H1 (cell line): ENCODE measurements around the gene ZBTB20. TPM values are rescaled to one million over a fixed set of nuclear protein-coding genes. Genes with fewer than 3 reads are reported as not detected.

ENCODE experiments used
- CTCF ChIA-PET: fragments of 300-600 bp; sonication (Branson Sonifier 250); formaldehyde crosslinking; loops from one replicate; lab custom pipeline; 2021; ENCODE audit not compliant: partially characterized antibody; lab: Charles Lee
- POLR2A ChIA-PET: fragments of 300-600 bp; sonication (Branson Sonifier 250); formaldehyde crosslinking; loops from one replicate; lab custom pipeline; 2021; ENCODE audit warnings: inconsistent platforms; ENCODE audit not compliant: partially characterized antibody; lab: Charles Lee
- DNase-seq, 2 experiments: peaks; one replicate each; pipeline versions ENCODE4 v3.0.0 to v3.0.0-alpha.2; 2010 to 2022; ENCODE audit warnings: low spot score in 2 of 2, low read depth in 1 of 2, mixed read lengths in 1 of 2
- FAIRE-seq: peaks from 2 replicates; lab custom pipeline; 2011; peaks lifted over from hg19 to GRCh38; lab: Jason Lieb, UNC
- H2AFZ ChIP-seq: 2 replicates; pipeline ENCODE4 v1.8.1; 2012; ENCODE audit warnings: low read length, inconsistent platforms
- H2AK5ac ChIP-seq: 2 replicates; pipeline ENCODE4 v1.6.1; 2013; ENCODE audit warnings: low read depth, low read length
- H2BK120ac ChIP-seq: replicated peaks from 2 replicates; pipeline ENCODE3; 2013; ENCODE audit warnings: low read depth, low read length, inconsistent platforms
- H2BK12ac ChIP-seq: 2 replicates; pipeline ENCODE4 v1.6.1; 2013; ENCODE audit warnings: low read depth, low read length
- H2BK15ac ChIP-seq: 2 replicates; pipeline ENCODE4 v1.6.1; 2013; ENCODE audit warnings: low read length
- H2BK20ac ChIP-seq: 2 replicates; pipeline ENCODE4 v1.6.1; 2013; ENCODE audit warnings: low read length
- H2BK5ac ChIP-seq: 2 replicates; pipeline ENCODE4 v1.6.1; 2013; ENCODE audit warnings: low read depth, low read length
- H3K14ac ChIP-seq: 2 replicates; pipeline ENCODE4 v1.6.1; 2013; ENCODE audit warnings: inconsistent platforms; ENCODE audit not compliant: insufficient read length
- H3K18ac ChIP-seq: 2 replicates; pipeline ENCODE4 v1.6.1; 2013; ENCODE audit warnings: low read length; ENCODE audit errors: extremely low read depth
- H3K23ac ChIP-seq: 2 replicates; pipeline ENCODE4 v1.6.1; 2013; ENCODE audit warnings: inconsistent platforms; ENCODE audit not compliant: insufficient read length
- H3K23me2 ChIP-seq: 2 replicates; pipeline ENCODE4 v1.6.1; 2013; ENCODE audit warnings: low read depth, low read length
- H3K27ac ChIP-seq: 2 replicates; pipeline ENCODE4 v1.6.1; 2011; ENCODE audit warnings: low read depth, low read length, inconsistent platforms
- H3K27me3 ChIP-seq, 4 experiments: replicated peaks in 1 of 4; 1 replicate in 1 of 4; 2 replicates in 3 of 4; pipeline versions ENCODE4 v1.6.1 to v1.8.1; 2011 to 2013; ENCODE audit warnings: low read length in 3 of 4, mild to moderate bottlenecking in 3 of 4, inconsistent platforms in 2 of 4, mixed read lengths in 2 of 4, moderate library complexity in 1 of 4; ENCODE audit not compliant: control insufficient read depth in 3 of 4, insufficient read depth in 3 of 4; ENCODE audit errors: extremely low read depth in 1 of 4
- H3K36me3 ChIP-seq, 4 experiments: 2 replicates each; pipeline versions ENCODE4 v1.6.1 to v1.8.1; 2011 to 2013; ENCODE audit warnings: mild to moderate bottlenecking in 4 of 4, low read length in 3 of 4, moderate library complexity in 2 of 4, control low read depth in 1 of 4, inconsistent platforms in 1 of 4; ENCODE audit not compliant: insufficient read depth in 4 of 4, control insufficient read depth in 2 of 4
- H3K4ac ChIP-seq: replicated peaks from 2 replicates; pipeline ENCODE3; 2013; ENCODE audit warnings: low read length, low read depth, mixed read lengths, inconsistent platforms; ENCODE audit not compliant: insufficient read length
- H3K4me1 ChIP-seq, 4 experiments: replicated peaks in 1 of 4; 1 replicate in 1 of 4; 2 replicates in 3 of 4; pipeline versions ENCODE4 v1.6.1 to v1.8.1; 2011 to 2013; ENCODE audit warnings: low read length in 3 of 4, inconsistent platforms in 2 of 4, mixed read lengths in 1 of 4; ENCODE audit not compliant: insufficient read depth in 4 of 4, control insufficient read depth in 3 of 4
- H3K4me2 ChIP-seq, 2 experiments: 2 replicates each; pipeline versions ENCODE4 v1.6.1 to v1.8.1; 2011 to 2013; ENCODE audit warnings: low read depth in 2 of 2, low read length in 2 of 2, control low read depth in 1 of 2, inconsistent platforms in 1 of 2, mild to moderate bottlenecking in 1 of 2; ENCODE audit not compliant: insufficient read depth in 1 of 2
- H3K4me3 ChIP-seq, 4 experiments: fragments of 200-600, 300-600 bp in 1 of 4; sonication (generic), shearing (Covaris generic), sonication (Bioruptor Twin) in 1 of 4; 2 replicates each; pipeline versions ENCODE4 v1.5.1 to v1.8.1; 2011 to 2016; ENCODE audit warnings: low read length in 4 of 4, low read depth in 3 of 4, control low read depth in 2 of 4, inconsistent platforms in 2 of 4, mild to moderate bottlenecking in 2 of 4, mixed read lengths in 1 of 4, moderate library complexity in 1 of 4; ENCODE audit not compliant: insufficient read depth in 2 of 4; ENCODE audit errors: extremely low read depth in 1 of 4
- H3K56ac ChIP-seq: replicated peaks from 2 replicates; pipeline ENCODE3; 2013; ENCODE audit warnings: low read depth, mild to moderate bottlenecking, mixed read lengths, low read length, inconsistent platforms; ENCODE audit not compliant: insufficient read length
- H3K79me1 ChIP-seq: 2 replicates; pipeline ENCODE4 v1.6.1; 2013; ENCODE audit warnings: low read depth, low read length, control low read depth
- H3K79me2 ChIP-seq, 2 experiments: 2 replicates each; pipeline versions ENCODE4 v1.6.1 to v1.8.1; 2012 to 2013; ENCODE audit warnings: low read length in 2 of 2, mild to moderate bottlenecking in 2 of 2, inconsistent platforms in 1 of 2; ENCODE audit not compliant: insufficient read depth in 2 of 2, control insufficient read depth in 1 of 2
- H3K9ac ChIP-seq, 4 experiments: replicated peaks in 1 of 4; 1 replicate in 1 of 4; 2 replicates in 3 of 4; pipeline versions ENCODE4 v1.6.1 to v1.8.1; 2011 to 2013; ENCODE audit warnings: low read depth in 3 of 4, low read length in 3 of 4, control low read depth in 2 of 4, mild to moderate bottlenecking in 2 of 4, moderate library complexity in 2 of 4, inconsistent platforms in 1 of 4; ENCODE audit errors: extremely low read depth in 1 of 4
- H3K9me3 ChIP-seq, 2 experiments: 2 replicates each; pipeline versions ENCODE4 v1.6.1 to v1.8.1; 2012 to 2013; ENCODE audit warnings: mild to moderate bottlenecking in 2 of 2, moderate library complexity in 2 of 2, control low read depth in 1 of 2, inconsistent platforms in 1 of 2, low read depth in 1 of 2, low read length in 1 of 2, mixed read lengths in 1 of 2; ENCODE audit not compliant: insufficient read depth in 2 of 2
- H4K20me1 ChIP-seq, 2 experiments: replicated peaks in 1 of 2; 2 replicates each; pipeline versions ENCODE3 to v1.8.1; 2011 to 2013; ENCODE audit warnings: inconsistent platforms in 2 of 2, low read length in 2 of 2, mild to moderate bottlenecking in 1 of 2; ENCODE audit not compliant: insufficient read depth in 2 of 2, control insufficient read depth in 1 of 2
- H4K5ac ChIP-seq: 2 replicates; pipeline ENCODE4 v1.6.1; 2013; ENCODE audit warnings: low read length, low read depth, mixed read lengths, inconsistent platforms; ENCODE audit not compliant: insufficient read length
- H4K8ac ChIP-seq: 2 replicates; pipeline ENCODE4 v1.8.0; 2013; ENCODE audit warnings: mild to moderate bottlenecking, moderate library complexity, low read length, inconsistent platforms; ENCODE audit not compliant: insufficient read depth; ENCODE audit errors: extremely low read depth
- H4K91ac ChIP-seq: replicated peaks from 2 replicates; pipeline ENCODE3; 2013; ENCODE audit warnings: low read length, mixed read lengths, inconsistent platforms; ENCODE audit not compliant: insufficient read length
- BACH1 ChIP-seq: IDR thresholded peaks from 2 replicates; pipeline ENCODE4 v1.6.1; 2012; ENCODE audit warnings: low read length, improper control_type of control experiment
- CBX8 ChIP-seq: fragments of 300-800, 300-1000 bp; sonication (generic); IDR thresholded peaks from 2 replicates; pipeline ENCODE4 v1.7.1; 2016; ENCODE audit warnings: low read depth, low read length, borderline replicate concordance
- CEBPB ChIP-seq: IDR thresholded peaks from 2 replicates; pipeline ENCODE4 v1.6.1; 2012; ENCODE audit warnings: low read depth, low read length
- CHD1 ChIP-seq: IDR thresholded peaks from 2 replicates; pipeline ENCODE4 v1.6.1; 2012; ENCODE audit warnings: low read depth, low read length, improper control_type of control experiment
- EP300 ChIP-seq, 2 experiments: IDR thresholded peaks; 1 replicate in 1 of 2; 2 replicates in 1 of 2; pipeline ENCODE4 v1.6.1; 2011 to 2012; ENCODE audit warnings: low read depth in 2 of 2, low read length in 2 of 2, mild to moderate bottlenecking in 2 of 2, borderline replicate concordance in 1 of 2, inconsistent platforms in 1 of 2, moderate library complexity in 1 of 2
- FOSL1 ChIP-seq: IDR thresholded peaks from 2 replicates; pipeline ENCODE4 v1.6.1; 2011; ENCODE audit warnings: mild to moderate bottlenecking, low read depth, low read length, moderate library complexity; ENCODE audit not compliant: insufficient read depth
- JUN ChIP-seq: IDR thresholded peaks from 2 replicates; pipeline ENCODE4 v1.6.1; 2011; ENCODE audit warnings: low read depth, mild to moderate bottlenecking, improper control_type of control experiment, low read length
- RBBP5 ChIP-seq: IDR thresholded peaks from 2 replicates; pipeline ENCODE4 v1.7.1; 2012; ENCODE audit warnings: low read depth, mild to moderate bottlenecking, inconsistent platforms, low read length, moderate library complexity, borderline replicate concordance
- RFX5 ChIP-seq: IDR thresholded peaks from 2 replicates; pipeline ENCODE4 v1.6.1; 2011; ENCODE audit warnings: low read depth, low read length, improper control_type of control experiment, borderline replicate concordance
- SP1 ChIP-seq: IDR thresholded peaks from 2 replicates; pipeline ENCODE4 v1.6.1; 2011; ENCODE audit warnings: low read depth, low read length
- SUZ12 ChIP-seq: fragments of 200-600 bp; sonication (generic); IDR thresholded peaks from 2 replicates; pipeline ENCODE4 v1.6.1; 2012; ENCODE audit warnings: mild to moderate bottlenecking, inconsistent platforms, low read length, moderate library complexity, mixed read lengths
- TAF1 ChIP-seq: IDR thresholded peaks from 2 replicates; pipeline ENCODE4 v1.6.1; 2011; ENCODE audit warnings: mild to moderate bottlenecking, low read depth, low read length
- TBP ChIP-seq: IDR thresholded peaks from 2 replicates; pipeline ENCODE4 v1.6.1; 2011; ENCODE audit warnings: low read depth, low read length, improper control_type of control experiment
- TEAD4 ChIP-seq: IDR thresholded peaks from 2 replicates; pipeline ENCODE4 v1.6.1; 2012; ENCODE audit warnings: low read depth, low read length, inconsistent platforms, mixed read lengths
- WGBS, 2 experiments: shearing (Covaris generic) in 1 of 2; methylation state at CpG; one replicate each; pipeline versions ENCODE4 v1.1.6 to v1.1.7; 2013 to 2015; ENCODE audit warnings: low lambda C conversion rate in 2 of 2, mixed read lengths in 2 of 2, inconsistent platforms in 1 of 2, low coverage in 1 of 2, missing lambda C conversion rate in 1 of 2; ENCODE audit not compliant: insufficient replicate concordance in 2 of 2, insufficient coverage in 1 of 2, insufficient read length in 1 of 2; ENCODE audit errors: extremely low coverage in 1 of 2, missing lambda C conversion rate in 1 of 2; 5-methylcytosine and 5-hydroxymethylcytosine counted together
- polyA plus RNA-seq, 7 experiments: library from polyadenylated mRNA; depleted of rRNA in 3 of 7; stranded (reverse) in 5 of 7; unstranded in 2 of 7; fragments of >200 nt in 5 of 7; fragments of 200-250 nt in 2 of 7; gene quantifications; 1 replicate in 5 of 7; 2 replicates in 1 of 7; 4 replicates in 1 of 7; pipeline versions ENCODE4 v1.2.1 to v1.2.3, GENCODE V29; 2011 to 2013; ENCODE audit warnings: missing spikeins in 2 of 7, mixed read lengths in 2 of 7
- total RNA-seq: library from RNA; stranded (reverse); fragmentation: NEBNext Ultra II Directional; extraction: Animal tissue kit (Norgen Biotek cat#: 25700); gene quantifications from 2 replicates; pipeline ENCODE4 v1.2.1, GENCODE V29; 2021
- TF ChIP-seq, protein P1 (sequence below): IDR thresholded peaks from 2 replicates; pipeline ENCODE4 v1.6.1; 2012; ENCODE audit warnings: inconsistent platforms

The ZBTB20 gene
- total and polyA plus RNA-seq, 2 of the 8 experiments (the other 6 are each of a cell fraction or from before 2014, with no cell fraction given): 0.35 to 1.3 TPM

DNA sequence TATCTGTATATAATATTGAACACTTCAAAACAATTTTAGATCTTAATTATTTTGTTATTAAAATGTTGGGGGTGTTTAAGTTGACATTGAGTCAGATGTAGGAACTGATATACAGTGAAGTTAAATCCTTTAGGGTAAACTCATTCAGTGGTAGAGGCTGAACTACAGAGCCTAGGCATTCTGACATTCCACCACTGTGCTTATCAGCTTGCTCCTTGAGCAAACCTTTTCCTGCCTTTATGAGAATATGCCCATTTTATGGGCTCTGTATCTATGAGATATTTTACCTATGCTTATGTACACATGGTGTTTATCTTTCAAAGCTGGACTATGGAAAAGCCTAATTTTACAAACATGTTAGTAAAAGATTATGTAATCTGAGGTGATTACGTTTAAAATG, 407.5 kb downstream of the ZBTB20 start:
- Histone ChIP-seq H3K27me3 (no peaks in the 10 kb centered on the region), H3K79me1 (no peaks in the 10 kb centered on the region), H3K14ac (no peak overlapping the region), H3K4me1 (no peaks in the 10 kb centered on the region), H3K9ac (no peak overlapping the region), H4K8ac (no peak overlapping the region), H2BK5ac (no peak overlapping the region), H2AFZ (no peak overlapping the region), H3K9me3 (no peaks in the 10 kb centered on the region), H3K4me3 (no peak overlapping the region), H2BK120ac (no peak overlapping the region), H2BK20ac (no peak overlapping the region), H3K23me2 (no peaks in the 10 kb centered on the region), H4K5ac (no peak overlapping the region), H3K36me3 (no peaks in the 10 kb centered on the region), H2AK5ac (no peak overlapping the region), H2BK12ac (no peak overlapping the region), H3K18ac (no peak overlapping the region), H3K27ac (no peak overlapping the region), H3K23ac (no peak overlapping the region), H4K91ac (no peak overlapping the region), H4K20me1 (no peaks in the 10 kb centered on the region), H3K79me2 (no peaks in the 10 kb centered on the region), H3K4ac (no peak overlapping the region), H3K56ac (no peak overlapping the region), H3K4me2 (no peak overlapping the region), H2BK15ac (no peak overlapping the region)
- 89% methylated on average over 1 of the region's 1 CpG; no CpG with 5 or more reads in 1 of the 2 experiments for WGBS, 2 experiments
- POLR2A ChIA-PET: no interaction called here
- no peak for DNase-seq
- CTCF ChIA-PET: no interaction called here
- peak; percentile 13 for FAIRE-seq
- no peak for TF ChIP-seq CHD1
- TF ChIP-seq JUN: no peak
- TF ChIP-seq TEAD4: no peak
- TF ChIP-seq RFX5: no peak
- no peak for TF ChIP-seq TBP
- TF ChIP-seq FOSL1: no peak
- TF ChIP-seq SUZ12: no peak
- no peak for TF ChIP-seq EP300 (IDR thresholded peaks at IDR 0.05; ENCODE audit: borderline replicate concordance in 1 of 2, low read depth in 2 of 2, low read length in 2 of 2)
- TF ChIP-seq RBBP5: no peak
- no peak for TF ChIP-seq TAF1
- TF ChIP-seq CEBPB: no peak
- no peak for TF ChIP-seq BACH1
- TF ChIP-seq, protein P1, sequence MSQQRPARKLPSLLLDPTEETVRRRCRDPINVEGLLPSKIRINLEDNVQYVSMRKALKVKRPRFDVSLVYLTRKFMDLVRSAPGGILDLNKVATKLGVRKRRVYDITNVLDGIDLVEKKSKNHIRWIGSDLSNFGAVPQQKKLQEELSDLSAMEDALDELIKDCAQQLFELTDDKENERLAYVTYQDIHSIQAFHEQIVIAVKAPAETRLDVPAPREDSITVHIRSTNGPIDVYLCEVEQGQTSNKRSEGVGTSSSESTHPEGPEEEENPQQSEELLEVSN: no peak
- no peak for TF ChIP-seq SP1
- no peak for TF ChIP-seq CBX8
